ENCODE data around the gene POLDIP2.

DNA sequence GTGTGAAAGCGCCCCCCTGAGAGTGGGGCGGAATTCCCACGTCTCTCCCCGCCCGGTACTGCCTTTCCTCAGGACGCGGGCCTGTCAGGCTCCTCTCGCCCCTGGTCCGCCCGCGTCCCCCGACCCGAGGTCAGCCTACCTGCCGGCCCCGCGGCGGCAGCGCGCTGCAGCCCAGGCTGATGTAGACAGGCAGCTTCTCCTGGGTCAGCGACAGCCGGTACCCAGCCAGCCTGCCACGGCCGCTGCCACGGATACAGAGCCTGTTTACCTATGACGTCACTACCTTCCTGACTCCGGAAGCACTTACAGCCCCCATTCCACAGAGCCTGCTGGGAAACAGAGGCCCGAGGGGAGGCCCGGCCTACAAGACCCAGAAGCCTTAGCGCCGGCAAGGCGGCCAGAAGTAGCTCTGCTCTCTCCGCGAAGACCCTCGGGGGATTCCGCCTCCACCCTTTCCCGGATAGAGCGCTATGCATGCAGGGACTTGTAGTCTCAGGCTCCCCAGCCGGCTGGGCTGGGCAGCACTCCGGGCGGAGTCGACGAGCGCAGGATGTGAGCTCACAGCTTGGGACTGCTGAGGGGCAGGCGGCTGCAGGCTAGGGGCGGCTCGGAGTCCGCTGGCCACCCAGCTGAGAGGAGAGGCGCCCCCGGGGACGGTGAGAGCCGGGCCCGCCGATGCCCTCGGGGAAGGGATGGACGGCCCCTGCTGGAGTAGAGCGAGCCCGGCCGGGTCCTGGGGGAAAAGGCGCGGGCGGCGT is 21.9 kb downstream of the POLDIP2 start, which contains the start of the genes IFT20 and TNFAIP1:
- TF ChIP-seq, protein P1, sequence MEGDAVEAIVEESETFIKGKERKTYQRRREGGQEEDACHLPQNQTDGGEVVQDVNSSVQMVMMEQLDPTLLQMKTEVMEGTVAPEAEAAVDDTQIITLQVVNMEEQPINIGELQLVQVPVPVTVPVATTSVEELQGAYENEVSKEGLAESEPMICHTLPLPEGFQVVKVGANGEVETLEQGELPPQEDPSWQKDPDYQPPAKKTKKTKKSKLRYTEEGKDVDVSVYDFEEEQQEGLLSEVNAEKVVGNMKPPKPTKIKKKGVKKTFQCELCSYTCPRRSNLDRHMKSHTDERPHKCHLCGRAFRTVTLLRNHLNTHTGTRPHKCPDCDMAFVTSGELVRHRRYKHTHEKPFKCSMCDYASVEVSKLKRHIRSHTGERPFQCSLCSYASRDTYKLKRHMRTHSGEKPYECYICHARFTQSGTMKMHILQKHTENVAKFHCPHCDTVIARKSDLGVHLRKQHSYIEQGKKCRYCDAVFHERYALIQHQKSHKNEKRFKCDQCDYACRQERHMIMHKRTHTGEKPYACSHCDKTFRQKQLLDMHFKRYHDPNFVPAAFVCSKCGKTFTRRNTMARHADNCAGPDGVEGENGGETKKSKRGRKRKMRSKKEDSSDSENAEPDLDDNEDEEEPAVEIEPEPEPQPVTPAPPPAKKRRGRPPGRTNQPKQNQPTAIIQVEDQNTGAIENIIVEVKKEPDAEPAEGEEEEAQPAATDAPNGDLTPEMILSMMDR (IDR thresholded peaks at IDR 0.05; ENCODE audit: low read length), result no peak
- no peak for TF ChIP-seq EZH2phosphoT487 (IDR thresholded peaks at IDR 0.05; ENCODE audit: low read length)
- TF ChIP-seq EZH2 (optimal IDR thresholded peaks at IDR 0.05; ENCODE audit: low read depth, low read length), result no peak
